ENCODE data around the gene GUCA1A. TPM values are rescaled to one million over a fixed set of nuclear protein-coding genes. Genes with fewer than 3 reads are reported as not detected.
"Not testable (repeated sequence)": the region's sequence is repeated elsewhere in the genome, so short reads cannot be mapped to it uniquely, and the experiment has no call there.

Gene GUCA1A
- total RNA-seq, 1 donor from 2014 or later, result not detected

DNA sequence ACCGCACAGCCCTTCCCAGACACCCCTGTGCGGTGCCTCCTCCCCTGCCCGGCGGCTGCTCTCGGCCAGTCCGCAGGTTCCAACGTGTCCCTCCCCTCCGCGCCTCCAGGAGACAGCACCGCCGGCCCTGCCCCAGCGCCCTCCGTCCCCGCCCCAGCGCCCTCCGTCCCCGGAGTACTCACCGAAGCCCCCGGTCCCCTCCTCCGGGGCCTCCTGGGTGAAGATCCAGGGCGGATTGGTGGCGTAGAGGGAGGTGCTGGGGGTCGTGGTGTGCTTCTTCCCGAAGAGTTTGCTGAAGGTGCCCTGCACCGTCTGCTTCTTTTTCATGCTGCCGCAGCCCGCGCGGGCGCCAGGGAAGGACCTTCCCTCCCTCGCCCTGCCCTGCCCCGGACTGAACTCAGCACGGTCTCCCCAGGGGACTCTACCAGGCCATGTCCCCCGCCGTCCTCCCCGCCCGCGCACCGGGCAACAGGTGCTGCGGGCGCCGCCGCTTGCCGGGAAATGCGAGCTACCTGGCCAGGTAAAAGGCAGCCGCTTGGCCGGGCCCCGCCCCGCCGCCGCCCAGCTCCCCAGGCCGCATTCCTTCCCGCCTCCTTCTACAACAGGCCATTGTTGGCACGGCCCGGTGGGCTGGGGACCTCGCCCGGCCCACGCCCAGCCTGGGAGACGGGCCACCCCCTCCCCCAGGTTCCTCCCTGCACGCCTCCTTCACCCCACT is 30.9 kb upstream of the GUCA1A start, which contains the start of gene C6orf132:
Gene C6orf132 (minus strand): TSS at position 503 of the 718 bp plus-strand sequence. CDS start 176 bp downstream, at position 327.
- DNase-seq (ENCODE audit: extremely low spot score in 2 of 2), result no peak
- H3K27ac ChIP-seq, result peak within 1 kb of the TSS; percentile 82
- intact Hi-C loops (cut with DNase I), result no loop called here
- no peaks in the 10 kb centered on the region for H3K9me3 ChIP-seq
- H3K27me3 ChIP-seq, result no peaks in the 10 kb centered on the region
- TF ChIP-seq POLR2A (IDR thresholded peaks at IDR 0.05) (no peak), POLR2AphosphoS5 (IDR thresholded peaks at IDR 0.05; ENCODE audit: insufficient read depth in 1 of 2, low read depth in 1 of 2) (no peak)
- TF ChIP-seq, protein P1, sequence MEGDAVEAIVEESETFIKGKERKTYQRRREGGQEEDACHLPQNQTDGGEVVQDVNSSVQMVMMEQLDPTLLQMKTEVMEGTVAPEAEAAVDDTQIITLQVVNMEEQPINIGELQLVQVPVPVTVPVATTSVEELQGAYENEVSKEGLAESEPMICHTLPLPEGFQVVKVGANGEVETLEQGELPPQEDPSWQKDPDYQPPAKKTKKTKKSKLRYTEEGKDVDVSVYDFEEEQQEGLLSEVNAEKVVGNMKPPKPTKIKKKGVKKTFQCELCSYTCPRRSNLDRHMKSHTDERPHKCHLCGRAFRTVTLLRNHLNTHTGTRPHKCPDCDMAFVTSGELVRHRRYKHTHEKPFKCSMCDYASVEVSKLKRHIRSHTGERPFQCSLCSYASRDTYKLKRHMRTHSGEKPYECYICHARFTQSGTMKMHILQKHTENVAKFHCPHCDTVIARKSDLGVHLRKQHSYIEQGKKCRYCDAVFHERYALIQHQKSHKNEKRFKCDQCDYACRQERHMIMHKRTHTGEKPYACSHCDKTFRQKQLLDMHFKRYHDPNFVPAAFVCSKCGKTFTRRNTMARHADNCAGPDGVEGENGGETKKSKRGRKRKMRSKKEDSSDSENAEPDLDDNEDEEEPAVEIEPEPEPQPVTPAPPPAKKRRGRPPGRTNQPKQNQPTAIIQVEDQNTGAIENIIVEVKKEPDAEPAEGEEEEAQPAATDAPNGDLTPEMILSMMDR (IDR thresholded peaks at IDR 0.05), result no peak
- H3K4me3 ChIP-seq, result peak within 1 kb of the TSS; percentile 54 to 59
- H3K36me3 ChIP-seq, result no peaks in the 10 kb centered on the region
- peaks cover 41% of the 10 kb centered on the region for H3K4me1 ChIP-seq

GRCh38 chr6:42147138-42147562 is 26.0 kb upstream of the GUCA1A start:
- peaks cover 6% of the 10 kb centered on the region for H3K4me1 ChIP-seq
- no peak overlapping the region for H3K4me3 ChIP-seq
- H3K27ac ChIP-seq, result no peak overlapping the region
- intact Hi-C loops (cut with DNase I), result no loop called here
- H3K9me3 ChIP-seq, result no peaks in the 10 kb centered on the region
- no peak for DNase-seq (ENCODE audit: extremely low spot score in 2 of 2)
- TF ChIP-seq POLR2AphosphoS5 (IDR thresholded peaks at IDR 0.05; ENCODE audit: insufficient read depth in 1 of 2, low read depth in 1 of 2) (no peak), POLR2A (IDR thresholded peaks at IDR 0.05) (no peak)
- TF ChIP-seq, protein P1 (IDR thresholded peaks at IDR 0.05), result no peak
- no peaks in the 10 kb centered on the region for H3K27me3 ChIP-seq
- no peaks in the 10 kb centered on the region for H3K36me3 ChIP-seq

- H3K27ac ChIP-seq, result no peak overlapping the region
- intact Hi-C loops (cut with DNase I), result no loop called here
Observed at GRCh38 chr6:42148058-42148457, 25.1 kb upstream of the GUCA1A start.

DNA sequence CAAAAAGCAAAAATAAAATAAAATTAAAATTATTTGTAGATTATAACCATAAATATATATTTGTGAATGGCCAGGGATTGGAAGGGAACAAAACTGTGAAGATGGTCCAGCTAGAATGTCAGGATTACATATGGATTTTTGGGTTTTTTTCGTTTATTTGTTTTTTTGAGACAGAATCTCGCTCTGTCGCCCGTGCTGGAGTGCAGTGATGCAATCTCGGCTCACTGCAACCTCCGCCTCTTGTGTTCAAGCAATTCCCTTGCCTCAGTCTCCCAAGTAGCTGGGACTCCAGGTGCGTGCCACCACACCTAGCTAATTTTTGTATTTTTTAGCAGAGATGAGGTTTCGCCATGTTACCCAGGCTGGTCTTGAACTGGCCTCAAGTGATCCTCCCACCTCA is 22.9 kb upstream of the GUCA1A start:
- Histone ChIP-seq H3K9me3 (no peaks in the 10 kb centered on the region), H3K4me3 (no peak overlapping the region), H3K27me3 (no peaks in the 10 kb centered on the region), H3K36me3 (no peaks in the 10 kb centered on the region), H3K4me1 (no peaks in the 10 kb centered on the region), H3K27ac (no peak overlapping the region)
- no peak for DNase-seq (ENCODE audit: extremely low spot score in 2 of 2)
- intact Hi-C loops (cut with DNase I), result no loop called here
- TF ChIP-seq, protein P1 (IDR thresholded peaks at IDR 0.05), result no peak
- TF ChIP-seq POLR2A (IDR thresholded peaks at IDR 0.05) (no peak), POLR2AphosphoS5 (IDR thresholded peaks at IDR 0.05; ENCODE audit: insufficient read depth in 1 of 2, low read depth in 1 of 2) (no peak)

More at GRCh38 chr6:42148058-42148457, 25.1 kb upstream of the GUCA1A start:
- TF ChIP-seq, protein P1 (IDR thresholded peaks at IDR 0.05), result no peak
- TF ChIP-seq POLR2AphosphoS5 (IDR thresholded peaks at IDR 0.05; ENCODE audit: insufficient read depth in 1 of 2, low read depth in 1 of 2), result no peak
- TF ChIP-seq POLR2A (IDR thresholded peaks at IDR 0.05), result no peak
- H3K4me1 ChIP-seq, result no peaks in the 10 kb centered on the region
- H3K36me3 ChIP-seq, result no peaks in the 10 kb centered on the region
- H3K27me3 ChIP-seq, result no peaks in the 10 kb centered on the region
- DNase-seq (ENCODE audit: extremely low spot score in 2 of 2), result no peak
- no peaks in the 10 kb centered on the region for H3K9me3 ChIP-seq
- no peak overlapping the region for H3K4me3 ChIP-seq

- intact Hi-C loops (cut with DNase I), result no loop called here
- H3K27me3 ChIP-seq, result no peaks in the 10 kb centered on the region
- no peak for TF ChIP-seq POLR2A (IDR thresholded peaks at IDR 0.05)
- TF ChIP-seq POLR2AphosphoS5 (IDR thresholded peaks at IDR 0.05; ENCODE audit: insufficient read depth in 1 of 2, low read depth in 1 of 2), result no peak
- TF ChIP-seq, protein P1 (IDR thresholded peaks at IDR 0.05), result no peak
- H3K9me3 ChIP-seq, result no peaks in the 10 kb centered on the region
- no peaks in the 10 kb centered on the region for H3K36me3 ChIP-seq
- no peak for DNase-seq (ENCODE audit: extremely low spot score in 2 of 2)
- H3K4me3 ChIP-seq, result no peak overlapping the region
- H3K27ac ChIP-seq, result no peak overlapping the region
- no peaks in the 10 kb centered on the region for H3K4me1 ChIP-seq
Observed at GRCh38 chr6:42152024-42152423, 21.1 kb upstream of the GUCA1A start.

DNA sequence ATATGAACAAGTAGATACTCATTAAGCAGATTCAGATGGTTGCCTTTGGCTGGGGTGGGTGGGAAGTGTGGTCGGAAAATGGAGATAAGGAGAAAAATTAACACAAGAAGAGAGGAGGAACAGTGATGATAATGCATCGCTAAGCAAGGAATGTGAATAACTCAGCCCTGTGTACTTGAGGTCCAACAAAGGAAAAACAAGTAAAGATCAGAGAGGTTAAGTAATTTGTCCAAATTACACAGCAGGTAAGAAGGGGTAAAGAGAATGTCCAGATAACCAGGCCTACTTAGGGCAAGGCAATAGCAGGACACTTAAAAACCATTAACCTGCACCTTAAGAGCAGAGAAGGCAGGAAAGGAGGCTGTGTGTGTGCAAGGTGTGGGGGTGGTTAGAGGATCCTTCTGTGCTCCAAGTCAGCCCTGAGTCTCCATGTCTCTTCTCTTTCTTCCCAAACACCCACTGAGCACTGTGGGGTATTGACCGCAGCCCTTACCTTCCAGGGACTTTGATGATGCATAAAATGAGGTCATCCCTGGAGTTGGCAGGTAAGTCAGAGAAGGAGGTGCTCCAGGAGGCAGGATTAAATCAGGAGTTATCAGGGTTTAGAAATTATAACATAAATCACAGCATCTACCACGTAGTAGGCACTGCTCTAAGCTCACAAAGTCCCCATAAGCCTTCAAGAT is 20.5 kb upstream of the GUCA1A start:
- H3K4me3 ChIP-seq; H3K9me3 ChIP-seq; H3K4me1 ChIP-seq; H3K36me3 ChIP-seq; H3K27ac ChIP-seq; intact Hi-C loops (cut with DNase I); DNase-seq (ENCODE audit: extremely low spot score in 2 of 2); H3K27me3 ChIP-seq: not testable (repeated sequence)

Data from vagina (tissue), 2 donors.